K562 (cell line): ENCODE results near the gene SUMF2. TPM values are rescaled to one million over a fixed set of nuclear protein-coding genes. Genes with fewer than 3 reads are reported as not detected.

Experiments used
- BCLAF1 ChIP-seq, 2 experiments: fragments of 450-650 bp in 1 of 2; IDR thresholded peaks; 2 replicates each; pipeline ENCODE4 v1.6.1; 2011 to 2017; ENCODE audit warnings: low read depth in 2 of 2, antibody characterized with exemption in 1 of 2, borderline replicate concordance in 1 of 2, low read length in 1 of 2, mild to moderate bottlenecking in 1 of 2, mixed read lengths in 1 of 2; ENCODE audit not compliant: control insufficient read depth in 1 of 2
- BCOR ChIP-seq: fragments of 450-650 bp; IDR thresholded peaks from 2 replicates; pipeline ENCODE4 v1.6.1; 2016
- CHD1 ChIP-seq: fragments of 200-600 bp; sonication (generic); IDR thresholded peaks from one replicate; pipeline ENCODE4 v1.6.1; 2012; ENCODE audit warnings: mild to moderate bottlenecking, moderate library complexity, low read length, inconsistent platforms
- DIDO1 ChIP-seq: fragments of 450-650 bp; IDR thresholded peaks from 2 replicates; pipeline ENCODE4 v1.6.1; 2016; ENCODE audit warnings: low read depth, missing biosample characterization, missing genetic modification characterization
- E2F6 ChIP-seq, 2 experiments: IDR thresholded peaks; 2 replicates each; pipeline ENCODE4 v1.6.1; 2011; ENCODE audit warnings: borderline replicate concordance in 1 of 2, control low read depth in 1 of 2, low read depth in 1 of 2, low read length in 1 of 2, mild to moderate bottlenecking in 1 of 2, mixed read lengths in 1 of 2, moderate library complexity in 1 of 2; ENCODE audit not compliant: insufficient read depth in 1 of 2, insufficient read length in 1 of 2, poor library complexity in 1 of 2, severe bottlenecking in 1 of 2; ENCODE audit errors: extremely low read depth in 1 of 2
- EHMT2 ChIP-seq: fragments of 450-650 bp; IDR thresholded peaks from 2 replicates; pipeline ENCODE4 v1.6.1; 2018; ENCODE audit warnings: antibody characterized with exemption
- FOXK1 ChIP-seq: sonication (generic); formaldehyde crosslinking; IDR thresholded peaks from 2 replicates; pipeline ENCODE4 v1.8.0; 2022; ENCODE audit warnings: missing genetic modification reagents, mild to moderate bottlenecking, borderline replicate concordance
- HDAC8 ChIP-seq: fragments of 450-650 bp; IDR thresholded peaks from 2 replicates; pipeline ENCODE4 v1.6.1; 2016; ENCODE audit warnings: mild to moderate bottlenecking, missing genetic modification characterization, moderate library complexity, missing compliant biosample characterization
- KAT8 ChIP-seq: fragments of 450-650 bp; IDR thresholded peaks from 2 replicates; pipeline ENCODE4 v1.6.1; 2016; ENCODE audit warnings: low read depth, mild to moderate bottlenecking
- MAFG ChIP-seq: fragments of 450-650 bp; conservative IDR thresholded peaks from 2 replicates; pipeline ENCODE4 v1.6.1; 2016; ENCODE audit warnings: missing genetic modification characterization, missing compliant biosample characterization
- NR1H2 ChIP-seq: sonication (generic); formaldehyde crosslinking; IDR thresholded peaks from 2 replicates; pipeline ENCODE4 v1.4.0; 2020; ENCODE audit warnings: mild to moderate bottlenecking, missing genetic modification reagents
- POLR3A ChIP-seq: IDR thresholded peaks from 2 replicates; pipeline ENCODE4 v1.6.1; 2011; ENCODE audit warnings: borderline replicate concordance, mild to moderate bottlenecking, moderate library complexity; ENCODE audit not compliant: insufficient read length, insufficient read depth; ENCODE audit errors: extremely low read depth
- POLR3G ChIP-seq: IDR thresholded peaks from 2 replicates; pipeline ENCODE4 v1.6.1; 2011; ENCODE audit not compliant: insufficient read length, insufficient replicate concordance; ENCODE audit errors: extremely low read depth
- PRMT5 ChIP-seq: sonication (generic); formaldehyde crosslinking; IDR thresholded peaks from 2 replicates; pipeline ENCODE4 v1.5.0; 2020; ENCODE audit warnings: missing genetic modification reagents
- SMAD1 ChIP-seq: fragments of 150-350 bp; IDR thresholded peaks from 2 replicates; pipeline ENCODE4 v1.6.1; 2014; ENCODE audit warnings: low read length, low read depth; ENCODE audit not compliant: partially characterized antibody
- SOX6 ChIP-seq: fragments of 450-650 bp; IDR thresholded peaks from 2 replicates; pipeline ENCODE4 v1.6.1; 2014; ENCODE audit warnings: mild to moderate bottlenecking
- TOE1 ChIP-seq, 2 experiments: fragments of 450-650 bp in 1 of 2; sonication (generic) in 1 of 2; formaldehyde crosslinking in 1 of 2; IDR thresholded peaks; 2 replicates each; pipeline versions ENCODE4 v1.7.1 to v1.8.0; 2016 to 2022; ENCODE audit warnings: borderline replicate concordance in 2 of 2, mild to moderate bottlenecking in 2 of 2, antibody characterized with exemption in 1 of 2, inconsistent platforms in 1 of 2, low read depth in 1 of 2, missing genetic modification reagents in 1 of 2, moderate library complexity in 1 of 2
- ZNF668 ChIP-seq: fragments of 250-450 bp; sonication (Bioruptor Pico); IDR thresholded peaks from 2 replicates; pipeline ENCODE4 v1.8.0; 2022; ENCODE audit warnings: mild to moderate bottlenecking, inconsistent platforms
- ZNF780A ChIP-seq: fragments of 250-450 bp; sonication (Bioruptor Pico); IDR thresholded peaks from 2 replicates; pipeline ENCODE4 v1.5.0; 2021; ENCODE audit warnings: mild to moderate bottlenecking
- polyA plus RNA-seq, 8 experiments: library from polyadenylated mRNA; depleted of rRNA in 4 of 8; stranded (reverse) in 5 of 8; unstranded in 3 of 8; fragments of >200 nt; fragmentation: Nextera tagmentation in 2 of 8; fragmentation: Illumina TruSeq in 1 of 8; extraction: Ambion mirVana in 2 of 8; extraction: Trizol in 1 of 8; gene quantifications; 2 replicates each; pipeline versions ENCODE4 v1.2.1 to v1.2.3, GENCODE V29; 2011 to 2014; ENCODE audit warnings: inconsistent platforms in 1 of 8, missing spikeins in 1 of 8
- total RNA-seq, 7 experiments: library from RNA; depleted of rRNA in 6 of 7; stranded (reverse); fragments of >200 nt in 6 of 7; fragmentation: Illumina TruSeq in 2 of 7; extraction: Trizol in 2 of 7; gene quantifications; 2 replicates each; pipeline versions ENCODE4 v1.2.1 to v1.2.3, GENCODE V29; 2011 to 2021; ENCODE audit warnings: low replicate concordance in 1 of 7

Gene SUMF2
- total and polyA plus RNA-seq, 9 of the 15 experiments (the other 6 are each of a cell fraction or from before 2014, with no cell fraction given), result 39.0 to 113 (median 67.7) TPM

GRCh38 chr7:56063882-56064625 is at the start of gene SUMF2 (continued):
- no peak for TF ChIP-seq PRMT5 (CRISPR knock-in tag)
- no peak; the same call in 1 of the 2 replicates for TF ChIP-seq TOE1 (IDR thresholded peaks at IDR 0.05; ENCODE audit: borderline replicate concordance)
- TF ChIP-seq TOE1 (CRISPR knock-in tag; IDR thresholded peaks at IDR 0.05; ENCODE audit: borderline replicate concordance, low read depth), result peak; percentile 67; the same call in 1 of the 2 replicates
- TF ChIP-seq BCLAF1 (IDR thresholded peaks at IDR 0.05; ENCODE audit: borderline replicate concordance in 1 of 2, control insufficient read depth in 1 of 2, low read depth in 2 of 2, low read length in 1 of 2), result 0 out of 4 replicates have a peak, but pooled peaks of 1 of the 2 experiments have one; percentile 9
- no peak for TF ChIP-seq POLR3A
- 0 out of 2 replicates have a peak, but pooled peaks have one; percentile 51 for TF ChIP-seq FOXK1 (CRISPR knock-in tag)
- no peak for TF ChIP-seq HDAC8
- no peak for TF ChIP-seq BCOR
- no peak for TF ChIP-seq POLR3G
- TF ChIP-seq NR1H2 (CRISPR knock-in tag), result no peak
- TF ChIP-seq SOX6, result no peak
- peak; percentile 52 for TF ChIP-seq CHD1
- no peak for TF ChIP-seq DIDO1 (tag)
- TF ChIP-seq EHMT2, result no peak
- TF ChIP-seq SMAD1, result peak; percentile 19
- peak; percentile 65 to 79 for TF ChIP-seq E2F6 (IDR thresholded peaks at IDR 0.05; ENCODE audit: borderline replicate concordance in 1 of 2, extremely low read depth in 1 of 2, insufficient read depth in 1 of 2, insufficient read length in 1 of 2, low read depth in 1 of 2, low read length in 1 of 2, poor library complexity in 1 of 2, severe bottlenecking in 1 of 2)
- TF ChIP-seq ZNF668, result peak; percentile 13; the same call in 1 of the 2 replicates
- peak; percentile 73; the same call in 1 of the 2 replicates for TF ChIP-seq ZNF780A (CRISPR knock-in tag)
- TF ChIP-seq MAFG (tag), result no peak
- no peak for TF ChIP-seq KAT8
